BLaER1 (cell line): ENCODE results near the gene PITPNC1.
"Not testable (repeated sequence)": the region's sequence is repeated elsewhere in the genome, so short reads cannot be mapped to it uniquely, and the experiment has no call there.

Experiments used
- H3K27ac ChIP-seq: shearing (Covaris generic); formaldehyde crosslinking; 2 replicates; pipeline ENCODE4 v1.8.1; 2022
- H3K27me3 ChIP-seq: shearing (Covaris generic); formaldehyde crosslinking; 2 replicates; pipeline ENCODE4 v1.8.1; 2022
- H3K36me3 ChIP-seq: shearing (Covaris generic); formaldehyde crosslinking; 2 replicates; pipeline ENCODE4 v1.8.1; 2022
- H3K4me1 ChIP-seq: shearing (Covaris generic); formaldehyde crosslinking; 2 replicates; pipeline ENCODE4 v1.8.1; 2022
- H3K4me2 ChIP-seq: shearing (Covaris generic); formaldehyde crosslinking; 2 replicates; pipeline ENCODE4 v1.8.1; 2022
- H3K4me3 ChIP-seq: shearing (Covaris generic); formaldehyde crosslinking; 2 replicates; pipeline ENCODE4 v1.8.1; 2022
- H3K9ac ChIP-seq: shearing (Covaris generic); formaldehyde crosslinking; 2 replicates; pipeline ENCODE4 v1.8.1; 2022
- H3K9me3 ChIP-seq: shearing (Covaris generic); formaldehyde crosslinking; 2 replicates; pipeline ENCODE4 v1.8.1; 2022
- H4K20me1 ChIP-seq: shearing (Covaris generic); formaldehyde crosslinking; 2 replicates; pipeline ENCODE4 v1.8.1; 2022
- Cebpa-rat ChIP-seq: shearing (Covaris generic); IDR thresholded peaks from 2 replicates; pipeline ENCODE4 v1.8.1; 2022

The PITPNC1 gene

GRCh38 chr17:67717624-67718324 is 340.7 kb downstream of the PITPNC1 start, which contains the start of gene NOL11:
Gene NOL11 (plus strand): TSS chr17:67717936. CDS start chr17:67717948, 12 bp downstream.
- peak; percentile 75; the same call in 1 of the 2 replicates for TF ChIP-seq Cebpa-rat
- Histone ChIP-seq H3K4me1 (peaks cover 50% of the 10 kb centered on the region), H3K36me3 (peaks cover 29% of the 10 kb centered on the region), H3K27me3 (no peaks in the 10 kb centered on the region), H3K27ac (peak within 1 kb of the TSS; percentile 98), H3K4me2 (peak within 1 kb of the TSS; percentile 94), H3K9me3 (peaks cover 12% of the 10 kb centered on the region), H3K9ac (peak within 1 kb of the TSS; percentile 99), H4K20me1 (no peaks in the 10 kb centered on the region), H3K4me3 (peak within 1 kb of the TSS; percentile 97)

DNA sequence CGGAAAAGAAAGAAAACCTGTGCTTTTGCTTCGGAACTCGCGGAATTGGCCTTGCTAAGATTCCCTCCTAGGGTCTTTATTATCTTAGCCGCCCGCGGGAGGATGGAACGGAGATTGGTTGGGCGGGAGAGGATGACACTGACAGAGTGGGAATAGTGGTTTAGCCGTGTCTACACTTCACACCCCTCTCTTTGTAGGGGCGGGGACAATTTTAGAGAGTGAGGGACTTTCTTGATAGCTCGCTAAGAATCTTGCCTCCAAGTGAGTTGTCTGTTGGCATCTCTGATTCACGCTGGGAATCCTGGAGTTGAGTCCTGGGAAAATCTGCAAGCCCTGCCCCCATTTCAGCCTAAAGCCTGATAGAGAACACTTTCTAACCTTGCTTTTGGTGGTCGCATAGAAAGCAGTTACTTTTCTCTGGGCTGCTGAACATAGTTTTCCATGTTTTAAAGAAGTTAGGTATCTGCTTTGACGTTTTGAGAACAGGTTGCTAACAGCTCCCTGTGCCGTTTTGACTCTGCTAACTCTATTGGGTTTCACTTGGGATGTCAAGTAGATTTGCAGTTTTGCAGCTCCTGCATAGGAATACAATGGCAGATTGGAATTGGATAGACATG is 341.4 kb downstream of the PITPNC1 start:
- Histone ChIP-seq H3K9me3 (peaks cover 6% of the 10 kb centered on the region), H3K9ac (peak overlapping the region; percentile 99), H3K27me3 (no peaks in the 10 kb centered on the region), H3K36me3 (peaks cover 34% of the 10 kb centered on the region), H4K20me1 (no peaks in the 10 kb centered on the region), H3K4me2 (peak overlapping the region; percentile 82), H3K27ac (peak overlapping the region; percentile 98), H3K4me1 (peaks cover 50% of the 10 kb centered on the region), H3K4me3 (peak overlapping the region; percentile 97)
- TF ChIP-seq Cebpa-rat, result no peak

GRCh38 chr17:67725373-67725791 is 348.3 kb downstream of the PITPNC1 start:
- Histone ChIP-seq H3K27me3 (no peaks in the 10 kb centered on the region), H3K9me3 (peaks cover 20% of the 10 kb centered on the region), H3K4me2 (no peak overlapping the region), H3K4me3 (no peak overlapping the region), H3K4me1 (peaks cover 6% of the 10 kb centered on the region; the same call in 1 of the 2 replicates), H3K36me3 (peaks cover 99% of the 10 kb centered on the region), H3K27ac (no peak overlapping the region), H3K9ac (no peak overlapping the region), H4K20me1 (no peaks in the 10 kb centered on the region)
- no peak for TF ChIP-seq Cebpa-rat

DNA sequence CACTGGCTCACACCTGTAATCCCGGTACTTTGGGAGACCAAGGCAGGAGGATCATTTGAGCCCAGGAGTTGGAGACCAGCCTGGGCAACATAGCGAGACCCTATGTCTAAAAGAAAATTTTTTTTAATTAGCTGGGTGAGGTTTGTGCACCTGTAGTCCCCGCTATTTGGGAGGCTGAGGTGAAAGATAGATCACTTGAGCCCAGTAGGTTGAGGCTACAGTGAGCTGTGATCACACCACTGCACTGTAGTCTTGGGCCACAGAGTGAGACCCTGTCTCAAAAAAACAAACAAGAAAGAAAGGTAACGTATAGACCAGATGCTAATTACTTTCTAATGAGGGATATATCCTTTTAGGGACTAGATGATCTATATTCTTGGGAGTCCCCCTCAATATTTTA is 348.7 kb downstream of the PITPNC1 start:
- Histone ChIP-seq H4K20me1 (no peaks in the 10 kb centered on the region), H3K27ac (no peak overlapping the region), H3K36me3 (peaks cover 99% of the 10 kb centered on the region), H3K9me3 (peaks cover 24% of the 10 kb centered on the region), H3K27me3 (no peaks in the 10 kb centered on the region), H3K4me1 (0 out of 2 replicates have a peak, but pooled peaks cover 2% of the 10 kb centered on the region), H3K4me2 (no peak overlapping the region), H3K4me3 (no peak overlapping the region), H3K9ac (no peak overlapping the region)
- no peak for TF ChIP-seq Cebpa-rat

- H3K4me3 ChIP-seq, H3K4me1 ChIP-seq, H3K9ac ChIP-seq, H3K27ac ChIP-seq, H3K27me3 ChIP-seq, H3K4me2 ChIP-seq, H4K20me1 ChIP-seq: not testable (repeated sequence)
- H3K9me3 ChIP-seq, result peaks cover 32% of the 10 kb centered on the region
- H3K36me3 ChIP-seq, result peaks cover 98% of the 10 kb centered on the region
These were observed 350.3 kb downstream of the PITPNC1 start for GRCh38 chr17:67727152-67728039.

GRCh38 chr17:67729903-67730302 is 352.8 kb downstream of the PITPNC1 start:
- no peaks in the 10 kb centered on the region for H3K27me3 ChIP-seq
- no peaks in the 10 kb centered on the region for H3K4me1 ChIP-seq
- no peak overlapping the region for H3K9ac ChIP-seq
- H4K20me1 ChIP-seq, result peaks cover 34% of the 10 kb centered on the region
- no peak for TF ChIP-seq Cebpa-rat
- no peak overlapping the region for H3K4me2 ChIP-seq
- peaks cover 99% of the 10 kb centered on the region for H3K36me3 ChIP-seq
- H3K27ac ChIP-seq, result no peak overlapping the region
- H3K4me3 ChIP-seq, result no peak overlapping the region
- peaks cover 32% of the 10 kb centered on the region for H3K9me3 ChIP-seq

GRCh38 chr17:67730731-67731130 is 353.6 kb downstream of the PITPNC1 start:
- H3K27me3 ChIP-seq, result no peaks in the 10 kb centered on the region
- H4K20me1 ChIP-seq, result peaks cover 36% of the 10 kb centered on the region
- H3K4me1 ChIP-seq, result no peaks in the 10 kb centered on the region
- no peak overlapping the region for H3K4me3 ChIP-seq
- H3K4me2 ChIP-seq, result no peak overlapping the region
- no peak for TF ChIP-seq Cebpa-rat
- H3K9me3 ChIP-seq, result peaks cover 32% of the 10 kb centered on the region
- no peak overlapping the region for H3K9ac ChIP-seq
- peaks cover 95% of the 10 kb centered on the region for H3K36me3 ChIP-seq
- no peak overlapping the region for H3K27ac ChIP-seq

DNA sequence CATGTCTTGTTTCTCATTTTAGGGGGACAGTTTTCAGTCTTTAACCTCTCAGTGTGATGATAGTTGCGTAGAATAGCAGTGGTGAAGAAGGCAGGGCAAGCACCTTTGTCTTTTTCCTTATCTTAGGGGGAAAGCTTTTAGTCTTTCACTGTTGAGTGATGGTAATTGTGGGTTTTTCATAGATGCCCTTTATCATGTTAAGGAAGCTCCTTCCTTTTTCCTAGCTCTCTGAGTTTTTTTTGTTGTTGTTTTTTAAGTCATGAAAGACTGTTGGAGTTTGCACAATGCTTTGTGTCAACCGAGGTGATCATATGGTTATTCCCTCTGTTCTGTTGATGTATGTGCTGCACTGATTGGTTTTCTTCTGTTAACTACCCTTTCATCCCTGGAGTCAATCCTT is 356.4 kb downstream of the PITPNC1 start:
- no peak overlapping the region for H3K27ac ChIP-seq
- no peak overlapping the region for H3K4me3 ChIP-seq

GRCh38 chr17:67737145-67737544 is 360.1 kb downstream of the PITPNC1 start:
- Histone ChIP-seq H3K9me3 (no peaks in the 10 kb centered on the region), H4K20me1 (peaks cover 40% of the 10 kb centered on the region), H3K4me3 (no peak overlapping the region), H3K27ac (no peak overlapping the region), H3K36me3 (peaks cover 96% of the 10 kb centered on the region), H3K9ac (no peak overlapping the region), H3K27me3 (no peaks in the 10 kb centered on the region), H3K4me1 (no peaks in the 10 kb centered on the region), H3K4me2 (no peak overlapping the region)
- TF ChIP-seq Cebpa-rat, result no peak

More for the DNA sequence above, 356.4 kb downstream of the PITPNC1 start:
- TF ChIP-seq Cebpa-rat, result no peak
- Histone ChIP-seq H3K4me2 (no peak overlapping the region), H3K36me3 (peaks cover 95% of the 10 kb centered on the region), H3K27me3 (no peaks in the 10 kb centered on the region), H3K9me3 (peaks cover 29% of the 10 kb centered on the region), H3K4me1 (no peaks in the 10 kb centered on the region), H3K9ac (no peak overlapping the region), H4K20me1 (peaks cover 47% of the 10 kb centered on the region)

DNA sequence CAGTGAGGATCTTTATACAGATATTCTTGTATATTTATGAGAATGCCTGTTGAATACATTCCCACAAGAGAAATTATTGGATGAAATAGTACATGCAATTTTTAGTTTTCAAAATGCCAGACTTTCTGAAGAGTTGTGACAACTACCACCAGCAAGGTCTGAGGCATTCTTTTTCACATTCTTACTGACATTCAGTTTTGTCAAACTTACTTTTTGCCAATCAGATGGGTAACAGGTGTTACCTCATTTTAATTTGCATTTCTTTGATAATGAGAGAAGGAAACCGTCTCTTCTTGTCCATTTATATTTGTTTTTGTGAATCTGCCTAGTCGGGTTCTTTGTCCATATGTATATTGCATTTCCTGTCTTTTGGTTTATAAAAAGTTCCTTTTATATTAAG is 364.9 kb downstream of the PITPNC1 start:
- no peak for TF ChIP-seq Cebpa-rat
- H3K4me1 ChIP-seq, result peaks cover 10% of the 10 kb centered on the region

More for the DNA sequence above, 364.9 kb downstream of the PITPNC1 start:
- H3K4me3 ChIP-seq, result no peak overlapping the region
- H3K27ac ChIP-seq, result no peak overlapping the region
- H3K36me3 ChIP-seq, result peaks cover 96% of the 10 kb centered on the region
- H3K9ac ChIP-seq, result no peak overlapping the region
- no peaks in the 10 kb centered on the region for H4K20me1 ChIP-seq
- no peaks in the 10 kb centered on the region for H3K27me3 ChIP-seq
- no peaks in the 10 kb centered on the region for H3K9me3 ChIP-seq
- H3K4me2 ChIP-seq, result no peak overlapping the region
